HG03565 (cell line): ENCODE results near the gene SEPTIN7.
A peak's percentile ranks its signal among the peaks of the same experiment; 100 is the strongest.
"Not testable (repeated sequence)": the region's sequence is repeated elsewhere in the genome, so short reads cannot be mapped to it uniquely, and the experiment has no call there.

ENCODE experiments used
- ATAC-seq: cut with Tn5 transposase; IDR thresholded peaks from one replicate; pipeline ENCODE4 v1.9.1; 2021; ENCODE audit warnings: mild to moderate bottlenecking, moderate library complexity; ENCODE audit not compliant: unreplicated experiment

Gene SEPTIN7

GRCh38 chr7:35800718-35801391 is at the start of gene SEPTIN7:
Gene SEPTIN7, plus strand, starts transcription at chr7:35801057. Its CDS starts 153 bp downstream, at chr7:35801210.
- peak; percentile 82 for ATAC-seq

- no peak for ATAC-seq
These were observed 48.1 kb upstream of the SEPTIN7 start for GRCh38 chr7:35752742-35753141.

GRCh38 chr7:35753761-35754603 is 46.9 kb upstream of the SEPTIN7 start:
- no peak for ATAC-seq

GRCh38 chr7:35754741-35755140 is 46.1 kb upstream of the SEPTIN7 start:
- no peak for ATAC-seq

- no peak for ATAC-seq
These were observed 45.1 kb upstream of the SEPTIN7 start for GRCh38 chr7:35755711-35756110.

GRCh38 chr7:35756453-35756852 is 44.4 kb upstream of the SEPTIN7 start:
- ATAC-seq: not testable (repeated sequence)

- ATAC-seq: no peak
These were observed 43.3 kb upstream of the SEPTIN7 start for GRCh38 chr7:35757574-35757973.

GRCh38 chr7:35758421-35758820 is 42.4 kb upstream of the SEPTIN7 start:
- no peak for ATAC-seq

- no peak for ATAC-seq
These were observed 40.6 kb upstream of the SEPTIN7 start for GRCh38 chr7:35760143-35760745.

GRCh38 chr7:35761871-35762677 is 38.8 kb upstream of the SEPTIN7 start:
- no peak for ATAC-seq

GRCh38 chr7:35762781-35763180 is 38.1 kb upstream of the SEPTIN7 start:
- no peak for ATAC-seq

GRCh38 chr7:35768346-35768745 is 32.5 kb upstream of the SEPTIN7 start:
- no peak for ATAC-seq

GRCh38 chr7:35771776-35772175 is 29.1 kb upstream of the SEPTIN7 start:
- no peak for ATAC-seq

- ATAC-seq: no peak
These were observed 26.9 kb upstream of the SEPTIN7 start for GRCh38 chr7:35773994-35774393.

GRCh38 chr7:35776686-35777085 is 24.2 kb upstream of the SEPTIN7 start:
- no peak for ATAC-seq

GRCh38 chr7:35777121-35777520 is 23.7 kb upstream of the SEPTIN7 start:
- ATAC-seq: no peak

GRCh38 chr7:35780070-35780469 is 20.8 kb upstream of the SEPTIN7 start:
- ATAC-seq: no peak

- no peak for ATAC-seq
These were observed 19.6 kb upstream of the SEPTIN7 start for GRCh38 chr7:35781200-35781701.

GRCh38 chr7:35781767-35782515 is 18.9 kb upstream of the SEPTIN7 start:
- no peak for ATAC-seq

GRCh38 chr7:35784332-35784731 is 16.5 kb upstream of the SEPTIN7 start:
- no peak for ATAC-seq
